H7 (cell line): ENCODE measurements around the gene TMEM214. TPM values are rescaled to one million over a fixed set of nuclear protein-coding genes. Genes with fewer than 3 reads are reported as not detected.
A peak's percentile ranks its signal among the peaks of the same experiment; 100 is the strongest.

Source experiments
- DNase-seq: peaks from one replicate; pipeline ENCODE4 v3.0.0; 2012
- H3K27me3 ChIP-seq: 2 replicates; pipeline ENCODE4 v1.6.0; 2011; ENCODE audit warnings: mild to moderate bottlenecking, low read length; ENCODE audit not compliant: control insufficient read depth, insufficient read depth
- H3K36me3 ChIP-seq: replicated peaks from 2 replicates; pipeline ENCODE4 v1.5.1; 2011; ENCODE audit warnings: low read length; ENCODE audit not compliant: control insufficient read depth, insufficient read depth
- H3K4me3 ChIP-seq: 2 replicates; pipeline ENCODE4 v1.5.1; 2011; ENCODE audit warnings: low read depth, mild to moderate bottlenecking, control low read depth, low read length, moderate library complexity; ENCODE audit not compliant: insufficient read depth
- total RNA-seq: library from RNA; depleted of rRNA; stranded (reverse); fragments of >200 nt; shearing (Covaris generic); gene quantifications from 2 replicates; pipeline ENCODE4 v1.2.3, GENCODE V29; 2014; rRNA removed

Gene TMEM214
- total RNA-seq, 1 experiment from 2014 or later = 46.5 TPM

DNA sequence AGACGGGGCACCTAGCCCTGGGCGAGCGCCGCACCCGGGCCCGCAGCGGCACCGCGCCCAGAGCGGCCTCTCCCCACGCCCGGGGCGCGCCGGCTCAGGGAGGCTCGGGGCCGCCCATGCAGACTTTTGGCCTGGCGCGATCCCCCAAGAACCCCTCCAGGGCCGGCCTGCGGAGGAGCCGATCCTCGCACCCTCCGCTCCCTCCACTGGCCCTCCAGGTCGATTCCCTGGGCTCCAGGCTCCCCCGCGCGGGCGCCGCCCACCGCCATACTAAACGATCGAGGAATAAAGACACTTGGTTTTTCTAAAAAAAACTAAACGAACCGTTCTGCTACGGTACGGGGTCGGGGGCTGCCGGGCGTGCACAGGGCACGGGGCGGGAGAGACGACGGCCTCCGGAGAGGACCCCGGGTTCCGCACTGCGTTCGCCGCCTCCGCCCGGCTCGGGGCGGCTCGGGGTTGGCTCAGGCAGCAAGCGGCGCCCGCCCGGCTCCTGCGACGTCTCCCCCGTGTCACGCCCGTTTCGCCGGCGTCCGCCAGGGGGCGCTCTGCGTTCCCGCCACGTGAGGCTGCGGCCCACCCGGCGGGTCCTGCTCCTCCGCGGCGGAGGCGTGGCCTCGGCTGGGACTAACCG, 53.4 kb downstream of the TMEM214 start:
- DNase-seq = peak; percentile 100
- peak overlapping the region; percentile 58 for H3K4me3 ChIP-seq
- H3K27me3 ChIP-seq = peaks cover 20% of the 10 kb centered on the region

DNA sequence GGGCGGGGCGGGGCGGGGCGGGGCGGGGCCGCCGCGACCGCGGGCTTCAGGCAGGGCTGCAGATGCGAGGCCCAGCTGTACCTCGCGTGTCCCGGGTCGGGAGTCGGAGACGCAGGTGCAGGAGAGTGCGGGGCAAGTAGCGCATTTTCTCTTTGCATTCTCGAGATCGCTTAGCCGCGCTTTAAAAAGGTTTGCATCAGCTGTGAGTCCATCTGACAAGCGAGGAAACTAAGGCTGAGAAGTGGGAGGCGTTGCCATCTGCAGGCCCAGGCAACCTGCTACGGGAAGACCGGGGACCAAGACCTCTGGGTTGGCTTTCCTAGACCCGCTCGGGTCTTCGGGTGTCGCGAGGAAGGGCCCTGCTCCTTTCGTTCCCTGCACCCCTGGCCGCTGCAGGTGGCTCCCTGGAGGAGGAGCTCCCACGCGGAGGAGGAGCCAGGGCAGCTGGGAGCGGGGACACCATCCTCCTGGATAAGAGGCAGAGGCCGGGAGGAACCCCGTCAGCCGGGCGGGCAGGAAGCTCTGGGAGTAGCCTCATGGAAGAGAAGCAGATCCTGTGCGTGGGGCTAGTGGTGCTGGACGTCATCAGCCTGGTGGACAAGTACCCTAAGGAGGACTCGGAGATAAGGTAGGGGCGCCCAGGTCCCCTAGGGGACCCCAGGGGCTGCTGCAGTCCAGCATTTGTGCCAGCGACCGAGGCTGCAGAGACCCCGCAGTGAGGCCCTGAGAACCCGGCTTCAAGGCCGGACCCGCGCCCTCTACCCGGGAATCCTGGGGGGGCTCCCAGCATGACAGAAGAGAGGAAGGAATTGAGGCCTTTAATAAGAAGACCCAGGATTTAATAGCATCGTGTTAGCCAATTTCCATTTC, 54.2 kb downstream of the TMEM214 start, which contains the start of gene KHK:
Gene KHK (plus strand): TSS at position 49 of the 870 bp plus-strand sequence. CDS start 488 bp downstream, at position 537.
- no peaks in the 10 kb centered on the region; the same call in 1 of the 2 replicates for H3K36me3 ChIP-seq
- DNase-seq = peak; percentile 92
- peak within 1 kb of the TSS; percentile 67 for H3K4me3 ChIP-seq
- peaks cover 20% of the 10 kb centered on the region for H3K27me3 ChIP-seq

More for the DNA sequence above, 53.4 kb downstream of the TMEM214 start:
- no peaks in the 10 kb centered on the region; the same call in 1 of the 2 replicates for H3K36me3 ChIP-seq

DNA sequence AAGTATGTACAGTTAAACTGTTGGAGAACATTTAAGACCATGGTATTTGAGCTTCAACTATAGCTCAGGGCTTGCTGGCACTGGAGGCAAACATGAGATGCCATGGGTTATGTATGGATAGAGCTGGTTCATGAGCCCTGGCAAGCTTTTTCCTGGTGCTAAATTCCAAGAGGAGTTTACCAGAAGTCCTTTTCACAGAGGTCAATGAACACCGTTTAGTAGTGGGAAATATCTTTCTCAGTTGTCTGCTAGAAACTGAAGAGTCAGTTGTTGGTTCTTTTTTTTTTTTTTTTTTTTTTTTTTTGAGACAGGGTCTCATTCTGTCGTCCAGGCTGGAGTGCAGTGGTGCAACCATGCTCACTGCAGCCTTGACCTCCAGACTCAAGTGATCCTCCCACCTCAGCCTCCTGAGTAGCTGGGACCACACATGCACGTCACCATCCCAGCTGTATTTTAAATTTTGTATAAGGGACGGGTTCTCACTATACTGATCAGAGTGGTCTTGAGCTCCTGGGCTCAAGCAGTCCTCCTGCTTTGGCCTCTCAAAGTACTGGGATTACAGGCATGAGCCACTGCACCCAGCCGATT, 55.2 kb downstream of the TMEM214 start:
- DNase-seq = peak; percentile 27
- H3K36me3 ChIP-seq = no peaks in the 10 kb centered on the region; the same call in 1 of the 2 replicates
- peaks cover 20% of the 10 kb centered on the region for H3K27me3 ChIP-seq
- no peak overlapping the region for H3K4me3 ChIP-seq

DNA sequence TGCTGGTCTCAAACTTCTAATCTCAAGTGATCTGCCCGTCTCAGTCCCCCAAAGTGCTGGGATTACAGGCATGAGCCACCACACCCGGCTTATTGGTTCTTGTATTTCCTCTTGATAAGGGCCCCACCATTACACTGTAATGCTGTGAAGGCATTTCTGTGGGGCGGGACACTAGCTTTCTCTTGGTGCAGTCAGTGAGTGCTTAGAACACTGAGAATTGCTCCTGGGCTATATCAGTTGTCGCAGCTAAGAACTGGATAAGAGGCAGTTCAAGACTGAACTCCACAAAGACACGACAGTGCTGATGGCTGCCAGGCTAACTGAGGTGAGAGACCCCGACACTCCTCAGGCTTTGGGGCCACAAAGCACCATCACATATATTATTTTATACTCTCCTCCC, 55.9 kb downstream of the TMEM214 start:
- peaks cover 20% of the 10 kb centered on the region for H3K27me3 ChIP-seq
- no peak for DNase-seq
- H3K4me3 ChIP-seq = no peak overlapping the region
- no peaks in the 10 kb centered on the region; the same call in 1 of the 2 replicates for H3K36me3 ChIP-seq

DNA sequence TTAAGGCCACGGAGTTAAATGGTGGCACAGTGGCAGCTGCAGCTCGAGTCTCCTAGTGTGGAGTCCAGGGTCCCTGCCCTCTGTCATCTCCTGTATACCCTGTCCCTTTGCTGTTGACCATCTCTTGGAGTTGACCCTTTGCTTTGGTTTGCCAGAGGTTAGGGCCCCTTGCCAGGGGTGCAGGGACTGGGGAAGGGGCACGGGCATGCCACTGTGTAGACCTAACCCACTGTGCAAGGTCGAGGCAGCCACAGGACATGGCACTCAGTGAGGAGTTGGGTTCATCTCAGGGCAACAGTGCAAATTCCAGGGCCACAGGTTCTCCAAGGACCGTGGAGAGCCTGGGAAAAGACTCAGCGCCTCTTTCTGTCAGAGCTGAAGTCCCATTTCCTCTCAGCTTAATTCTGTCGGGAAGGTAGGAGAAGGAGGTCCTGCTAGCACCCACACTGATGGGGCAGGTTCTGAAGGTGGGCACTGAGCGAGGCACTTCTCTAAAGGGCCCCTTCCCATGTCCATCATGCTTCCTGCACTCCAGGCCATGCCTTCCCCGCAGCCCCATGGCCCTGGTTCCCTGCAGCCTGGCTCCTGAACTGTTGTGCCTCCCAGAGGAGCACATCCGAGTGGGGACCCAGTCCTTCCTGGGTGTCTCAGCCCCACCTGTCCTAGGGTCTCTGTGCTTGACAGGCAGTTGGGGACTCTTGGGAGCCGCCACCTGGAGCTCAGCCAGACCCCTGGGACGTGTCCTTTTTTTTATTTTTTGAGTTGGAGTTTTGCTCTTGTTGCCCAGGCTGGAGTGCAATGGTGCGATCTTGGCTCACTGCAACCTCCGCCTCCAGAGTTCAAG, 56.6 kb downstream of the TMEM214 start:
- peaks cover 20% of the 10 kb centered on the region for H3K27me3 ChIP-seq
- H3K4me3 ChIP-seq = no peak overlapping the region
- DNase-seq = peak; percentile 36
- no peaks in the 10 kb centered on the region for H3K36me3 ChIP-seq

Other genes with a start within 250 kb of the TMEM214 start
- gene CENPA, start 246.9 kb upstream of the TMEM214 start, total RNA-seq = 34.0 and 38.2 TPM in 2 replicates
- gene DPYSL5, start 184.8 kb upstream of the TMEM214 start, total RNA-seq = 3.8 and 4.4 TPM in 2 replicates
- 0.42 and 1.6 TPM in 2 replicates for gene MAPRE3, start 62.3 kb upstream of the TMEM214 start, total RNA-seq
- gene AGBL5, start 18.7 kb downstream of the TMEM214 start, total RNA-seq = 45.4 and 46.7 TPM in 2 replicates
- 197 and 228 TPM in 2 replicates for gene OST4, start 38.7 kb downstream of the TMEM214 start, total RNA-seq
- 5.1 and 5.8 TPM in 2 replicates for gene EMILIN1, start 45.6 kb downstream of the TMEM214 start, total RNA-seq
- gene KHK, start 53.8 kb downstream of the TMEM214 start, total RNA-seq = 3.3 and 5.3 TPM in 2 replicates
- 1.0 and 1.6 TPM in 2 replicates for gene CGREF1, start 86.2 kb downstream of the TMEM214 start, total RNA-seq
- gene ABHD1, start 90.8 kb downstream of the TMEM214 start, total RNA-seq = 0.55 TPM in 1 of 2 replicates, not detected in the other
- 84.5 and 87.3 TPM in 2 replicates for gene PREB, start 101.7 kb downstream of the TMEM214 start, total RNA-seq
- not detected in 2 replicates for gene PRR30, start 106.4 kb downstream of the TMEM214 start, total RNA-seq
- not detected in 2 replicates for gene TCF23, start 116.0 kb downstream of the TMEM214 start, total RNA-seq
- 182 and 203 TPM in 2 replicates for gene ATRAID, start 179.1 kb downstream of the TMEM214 start, total RNA-seq
- 76.2 and 120 TPM in 2 replicates for gene SLC5A6, start 179.3 kb downstream of the TMEM214 start, total RNA-seq
- 73.7 and 84.2 TPM in 2 replicates for gene CAD, start 184.4 kb downstream of the TMEM214 start, total RNA-seq
- 0.89 and 1.4 TPM in 2 replicates for gene SLC30A3, start 230.1 kb downstream of the TMEM214 start, total RNA-seq
- gene DNAJC5G, start 242.5 kb downstream of the TMEM214 start, total RNA-seq = not detected in 2 replicates
- 3.4 and 5.5 TPM in 2 replicates for gene TRIM54, start 249.5 kb downstream of the TMEM214 start, total RNA-seq